Neural cell (in vitro differentiated cells): ENCODE measurements around the gene PDE3B.

ENCODE experiments used
- EP300 ChIP-seq: fragments of 450-650 bp; conservative IDR thresholded peaks from 2 replicates; pipeline ENCODE4 v1.6.1; 2014; ENCODE audit warnings: antibody characterized with exemption, mild to moderate bottlenecking, moderate library complexity; ENCODE audit not compliant: poor library complexity, severe bottlenecking
- EZH2 ChIP-seq: fragments of 200-600, 300-800 bp; shearing (Covaris generic), sonication (generic); IDR thresholded peaks from 2 replicates; pipeline ENCODE4 v1.6.1; 2014; ENCODE audit warnings: antibody characterized with exemption, low read length, borderline replicate concordance, mild to moderate bottlenecking; ENCODE audit not compliant: insufficient read depth, poor library complexity, severe bottlenecking
- POLR2AphosphoS5 ChIP-seq: IDR thresholded peaks from 2 replicates; pipeline ENCODE4 v1.6.1; 2012
- TF ChIP-seq, protein P1 (sequence below): fragments of 450-650 bp; IDR thresholded peaks from 2 replicates; pipeline ENCODE4 v1.5.1; 2014; ENCODE audit warnings: antibody characterized with exemption, mild to moderate bottlenecking, moderate library complexity; ENCODE audit not compliant: poor library complexity, severe bottlenecking

- TF ChIP-seq, protein P1, sequence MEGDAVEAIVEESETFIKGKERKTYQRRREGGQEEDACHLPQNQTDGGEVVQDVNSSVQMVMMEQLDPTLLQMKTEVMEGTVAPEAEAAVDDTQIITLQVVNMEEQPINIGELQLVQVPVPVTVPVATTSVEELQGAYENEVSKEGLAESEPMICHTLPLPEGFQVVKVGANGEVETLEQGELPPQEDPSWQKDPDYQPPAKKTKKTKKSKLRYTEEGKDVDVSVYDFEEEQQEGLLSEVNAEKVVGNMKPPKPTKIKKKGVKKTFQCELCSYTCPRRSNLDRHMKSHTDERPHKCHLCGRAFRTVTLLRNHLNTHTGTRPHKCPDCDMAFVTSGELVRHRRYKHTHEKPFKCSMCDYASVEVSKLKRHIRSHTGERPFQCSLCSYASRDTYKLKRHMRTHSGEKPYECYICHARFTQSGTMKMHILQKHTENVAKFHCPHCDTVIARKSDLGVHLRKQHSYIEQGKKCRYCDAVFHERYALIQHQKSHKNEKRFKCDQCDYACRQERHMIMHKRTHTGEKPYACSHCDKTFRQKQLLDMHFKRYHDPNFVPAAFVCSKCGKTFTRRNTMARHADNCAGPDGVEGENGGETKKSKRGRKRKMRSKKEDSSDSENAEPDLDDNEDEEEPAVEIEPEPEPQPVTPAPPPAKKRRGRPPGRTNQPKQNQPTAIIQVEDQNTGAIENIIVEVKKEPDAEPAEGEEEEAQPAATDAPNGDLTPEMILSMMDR: no peak
- TF ChIP-seq EP300 (no peak), POLR2AphosphoS5 (no peak), EZH2 (no peak)
These were observed 34.7 kb downstream of the PDE3B start for GRCh38 chr11:14678350-14678749.
